ENCODE measurements around the gene S100A7A. TPM values are rescaled to one million over a fixed set of nuclear protein-coding genes. Genes with fewer than 3 reads are reported as not detected.
A peak's percentile ranks its signal among the peaks of the same experiment; 100 is the strongest.

The S100A7A gene
- not detected in 2 replicates for total RNA-seq

DNA sequence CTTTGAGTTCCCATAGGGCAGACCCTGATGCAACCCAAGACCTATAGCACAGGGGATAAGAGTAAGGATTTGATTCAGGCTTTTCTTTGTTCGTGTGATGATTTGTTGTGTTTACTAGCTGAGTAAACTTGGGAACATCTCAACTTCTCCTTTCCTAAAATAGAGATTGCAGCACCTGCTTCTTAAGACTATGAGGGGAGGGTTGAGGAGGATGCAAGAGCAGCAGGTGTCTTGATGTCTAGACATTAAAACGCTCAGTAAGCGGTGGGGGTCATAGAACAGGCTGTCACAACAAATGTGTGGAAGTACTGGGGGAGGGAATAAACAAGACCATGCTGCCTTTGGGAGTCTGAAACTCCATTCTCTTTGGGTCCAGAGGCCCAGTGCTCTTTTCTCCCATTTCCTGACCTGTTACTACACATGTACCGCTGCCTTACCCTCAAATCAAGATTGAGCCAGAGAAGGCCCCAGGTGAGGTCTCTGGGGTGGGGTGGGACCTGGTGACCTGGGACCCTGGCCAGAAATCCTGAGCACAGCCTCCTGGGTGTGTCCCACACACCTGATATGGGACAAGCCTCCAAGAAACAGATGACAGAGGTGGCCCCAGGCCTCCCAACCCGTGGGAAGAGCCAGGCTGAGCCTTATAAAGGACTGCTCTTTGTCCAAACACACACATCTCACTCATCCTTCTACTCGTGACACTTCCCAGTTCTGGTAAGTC, at the start of gene S100A7A:
S100A7A (plus strand) TSS at position 671 of the 721 bp plus-strand sequence. CDS start 1,563 bp downstream, outside the sequence.
- TF ChIP-seq, protein P1, sequence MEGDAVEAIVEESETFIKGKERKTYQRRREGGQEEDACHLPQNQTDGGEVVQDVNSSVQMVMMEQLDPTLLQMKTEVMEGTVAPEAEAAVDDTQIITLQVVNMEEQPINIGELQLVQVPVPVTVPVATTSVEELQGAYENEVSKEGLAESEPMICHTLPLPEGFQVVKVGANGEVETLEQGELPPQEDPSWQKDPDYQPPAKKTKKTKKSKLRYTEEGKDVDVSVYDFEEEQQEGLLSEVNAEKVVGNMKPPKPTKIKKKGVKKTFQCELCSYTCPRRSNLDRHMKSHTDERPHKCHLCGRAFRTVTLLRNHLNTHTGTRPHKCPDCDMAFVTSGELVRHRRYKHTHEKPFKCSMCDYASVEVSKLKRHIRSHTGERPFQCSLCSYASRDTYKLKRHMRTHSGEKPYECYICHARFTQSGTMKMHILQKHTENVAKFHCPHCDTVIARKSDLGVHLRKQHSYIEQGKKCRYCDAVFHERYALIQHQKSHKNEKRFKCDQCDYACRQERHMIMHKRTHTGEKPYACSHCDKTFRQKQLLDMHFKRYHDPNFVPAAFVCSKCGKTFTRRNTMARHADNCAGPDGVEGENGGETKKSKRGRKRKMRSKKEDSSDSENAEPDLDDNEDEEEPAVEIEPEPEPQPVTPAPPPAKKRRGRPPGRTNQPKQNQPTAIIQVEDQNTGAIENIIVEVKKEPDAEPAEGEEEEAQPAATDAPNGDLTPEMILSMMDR (IDR thresholded peaks at IDR 0.05; ENCODE audit: insufficient read depth, low read length, severe bottlenecking) = no peak
- Histone ChIP-seq H3K4me3 (ENCODE audit: low read depth, low read length) (no peak within 1 kb of the TSS), H3K36me3 (ENCODE audit: control insufficient read depth, insufficient read depth, low read length) (no peaks in the 10 kb centered on the region), H3K27me3 (ENCODE audit: control insufficient read depth, insufficient read depth, low read length) (peaks cover 5% of the 10 kb centered on the region)
- DNase-seq (ENCODE audit: low read depth) (no peak), FAIRE-seq (peak; percentile 13)

DNA sequence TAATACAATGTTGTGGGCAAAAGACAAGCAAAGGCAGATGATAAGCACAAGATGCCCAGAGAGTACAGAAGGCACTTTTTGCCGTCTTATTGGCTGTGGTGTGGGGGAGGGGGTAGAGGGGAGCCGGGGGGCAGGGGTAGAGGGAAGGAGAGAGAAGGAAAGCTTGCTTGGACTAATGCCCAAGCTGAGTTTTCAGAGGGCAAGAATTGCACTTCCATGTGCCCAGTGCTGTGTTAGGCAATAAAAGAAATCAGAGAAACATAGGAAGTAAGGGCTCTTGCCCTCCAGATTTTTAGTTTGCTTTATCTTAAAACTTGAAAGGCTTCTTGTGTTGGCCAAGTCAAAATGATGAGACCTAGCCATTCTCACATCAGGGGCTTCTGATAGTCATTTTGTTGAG, 49.2 kb upstream of the S100A7A start:
- no peaks in the 10 kb centered on the region for H3K36me3 ChIP-seq (ENCODE audit: control insufficient read depth, insufficient read depth, low read length)
- TF ChIP-seq, protein P1 (IDR thresholded peaks at IDR 0.05; ENCODE audit: insufficient read depth, low read length, severe bottlenecking) = no peak
- no peak for DNase-seq (ENCODE audit: low read depth)
- H3K27me3 ChIP-seq (ENCODE audit: control insufficient read depth, insufficient read depth, low read length) = no peaks in the 10 kb centered on the region
- no peak overlapping the region for H3K4me3 ChIP-seq (ENCODE audit: low read depth, low read length)
- FAIRE-seq = no peak

DNA sequence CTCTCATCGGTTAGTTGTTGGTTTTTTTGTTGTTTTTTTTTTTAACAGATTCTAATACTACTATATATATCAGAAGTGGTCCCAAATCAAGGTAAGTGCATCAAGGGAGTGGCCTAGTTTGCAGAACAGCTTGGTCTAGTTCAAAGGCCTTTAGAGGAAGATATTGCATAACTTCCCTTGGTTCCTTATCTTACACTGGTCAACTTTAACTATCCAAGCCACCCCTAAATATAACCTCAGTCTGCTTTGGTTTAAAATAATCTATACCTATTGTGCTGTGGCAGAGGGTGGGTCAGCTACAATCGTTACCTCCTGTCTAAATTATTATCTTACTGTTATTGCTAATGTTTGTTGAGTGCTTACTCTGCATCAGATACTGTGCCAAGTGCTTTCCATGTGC, 47.8 kb upstream of the S100A7A start:
- TF ChIP-seq, protein P1 (IDR thresholded peaks at IDR 0.05; ENCODE audit: insufficient read depth, low read length, severe bottlenecking) = no peak
- Histone ChIP-seq H3K4me3 (ENCODE audit: low read depth, low read length) (no peak overlapping the region), H3K27me3 (ENCODE audit: control insufficient read depth, insufficient read depth, low read length) (no peaks in the 10 kb centered on the region), H3K36me3 (ENCODE audit: control insufficient read depth, insufficient read depth, low read length) (no peaks in the 10 kb centered on the region)
- DNase-seq (ENCODE audit: low read depth) = no peak
- no peak for FAIRE-seq

DNA sequence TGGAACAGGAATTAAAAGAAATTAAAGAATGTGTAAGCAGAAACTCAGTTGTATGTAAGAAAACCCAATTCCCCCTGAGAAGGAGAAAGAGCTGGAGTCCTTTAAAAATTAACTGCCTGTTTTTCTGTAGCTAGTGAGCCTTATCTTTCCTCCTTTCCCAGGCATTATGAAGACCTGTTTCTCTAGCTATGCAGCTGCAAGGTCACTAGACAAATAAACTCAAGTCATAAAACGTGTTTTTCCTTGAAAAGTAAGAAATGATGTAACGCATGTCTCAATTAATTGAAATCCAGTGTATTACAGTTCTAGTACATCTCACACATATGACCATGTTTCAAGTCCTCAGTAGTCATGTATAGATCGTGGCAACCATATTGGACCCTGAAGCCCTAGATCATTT, 46.2 kb upstream of the S100A7A start:
- FAIRE-seq (no peak), DNase-seq (ENCODE audit: low read depth) (no peak)
- no peaks in the 10 kb centered on the region for H3K27me3 ChIP-seq (ENCODE audit: control insufficient read depth, insufficient read depth, low read length)
- TF ChIP-seq, protein P1 (IDR thresholded peaks at IDR 0.05; ENCODE audit: insufficient read depth, low read length, severe bottlenecking) = no peak
- H3K4me3 ChIP-seq (ENCODE audit: low read depth, low read length) = no peak overlapping the region
- H3K36me3 ChIP-seq (ENCODE audit: control insufficient read depth, insufficient read depth, low read length) = no peaks in the 10 kb centered on the region

DNA sequence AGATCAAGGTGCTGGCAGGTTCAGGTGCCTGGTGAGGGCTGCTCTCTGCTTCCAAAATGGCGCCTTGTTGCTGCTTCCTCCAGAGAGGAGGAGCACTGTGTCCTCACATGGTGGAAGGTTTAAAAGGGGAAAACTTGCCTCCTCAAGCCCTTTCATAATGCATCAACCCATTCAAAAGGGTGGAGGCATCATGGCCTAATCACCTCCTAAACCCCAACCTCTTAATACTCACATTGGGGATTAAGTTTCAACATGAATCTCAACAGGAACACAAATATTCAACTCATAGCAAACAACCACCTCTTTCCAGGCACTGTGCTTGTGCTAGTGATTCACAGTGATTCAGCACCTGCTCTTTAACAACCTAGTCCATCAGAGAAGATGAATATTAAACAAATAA, 45.1 kb upstream of the S100A7A start:
- FAIRE-seq (no peak), DNase-seq (ENCODE audit: low read depth) (peak; percentile 99)

More for the DNA sequence above, 45.1 kb upstream of the S100A7A start:
- Histone ChIP-seq H3K27me3 (ENCODE audit: control insufficient read depth, insufficient read depth, low read length) (no peaks in the 10 kb centered on the region), H3K4me3 (ENCODE audit: low read depth, low read length) (no peak overlapping the region), H3K36me3 (ENCODE audit: control insufficient read depth, insufficient read depth, low read length) (no peaks in the 10 kb centered on the region)
- TF ChIP-seq, protein P1 (IDR thresholded peaks at IDR 0.05; ENCODE audit: insufficient read depth, low read length, severe bottlenecking) = no peak
